ENCODE results near the gene CARD11.

The CARD11 gene

DNA sequence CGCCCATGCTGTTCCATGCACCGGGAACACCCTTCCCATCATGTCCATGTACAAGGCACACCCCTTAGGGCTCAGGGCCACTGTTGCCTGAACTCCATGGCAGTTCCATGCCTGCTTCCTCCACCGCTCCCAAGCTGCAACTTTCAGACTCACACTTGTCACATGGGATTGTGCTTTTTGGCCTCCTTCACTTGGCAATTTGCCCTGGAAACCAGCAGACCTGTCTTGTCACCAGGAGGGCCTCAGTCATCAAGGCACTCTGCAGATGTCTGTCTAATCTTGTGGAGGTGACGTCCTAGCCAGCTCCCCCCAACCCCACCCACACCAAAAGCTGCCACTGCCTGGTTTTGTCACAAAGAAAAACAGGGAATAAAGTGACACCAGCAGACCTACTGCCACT, 47.5 kb downstream of the CARD11 start:
- no peak for TF ChIP-seq CTCF (conservative IDR thresholded peaks at IDR 0.05; ENCODE audit: low read depth)
- POLR2A ChIA-PET (ENCODE audit: low non-redundant PET), result no interaction called here
- DNase-seq (ENCODE audit: low spot score), result no peak
- CTCF ChIA-PET, result no interaction called here
- H3K27ac ChIP-seq, result no peak overlapping the region

GRCh38 chr7:2993868-2994267, 49.8 kb downstream of the CARD11 start:
- no peak overlapping the region for H3K27ac ChIP-seq
- DNase-seq (ENCODE audit: low spot score), result peak; percentile 6
- TF ChIP-seq CTCF (conservative IDR thresholded peaks at IDR 0.05; ENCODE audit: low read depth), result no peak
- ChIA-PET CTCF (interaction anchor here (0.8 kb wide), 1 partner anchor 12 kb away, joined by 3 read pairs; no protein-coding TSS in a partner anchor), POLR2A (ENCODE audit: low non-redundant PET) (no interaction called here)

GRCh38 chr7:2993396-2993795, 50.3 kb downstream of the CARD11 start:
- POLR2A ChIA-PET (ENCODE audit: low non-redundant PET), result no interaction called here
- CTCF ChIA-PET, result interaction anchor here (0.8 kb wide), 1 partner anchor 13 kb away, joined by 3 read pairs; no protein-coding TSS in a partner anchor
- TF ChIP-seq CTCF (conservative IDR thresholded peaks at IDR 0.05; ENCODE audit: low read depth), result no peak

GRCh38 chr7:2990949-2991470, 52.7 kb downstream of the CARD11 start:
- no peak for DNase-seq (ENCODE audit: low spot score)
- CTCF ChIA-PET, result interaction anchor here (0.8 kb wide), 1 partner anchor 104 kb away, joined by 6 read pairs; no protein-coding TSS in a partner anchor
- no peak for TF ChIP-seq CTCF (conservative IDR thresholded peaks at IDR 0.05; ENCODE audit: low read depth)
- POLR2A ChIA-PET (ENCODE audit: low non-redundant PET), result no interaction called here
- H3K27ac ChIP-seq, result no peak overlapping the region

More at GRCh38 chr7:2993396-2993795, 50.3 kb downstream of the CARD11 start:
- H3K27ac ChIP-seq, result no peak overlapping the region
- DNase-seq (ENCODE audit: low spot score), result no peak

DNA sequence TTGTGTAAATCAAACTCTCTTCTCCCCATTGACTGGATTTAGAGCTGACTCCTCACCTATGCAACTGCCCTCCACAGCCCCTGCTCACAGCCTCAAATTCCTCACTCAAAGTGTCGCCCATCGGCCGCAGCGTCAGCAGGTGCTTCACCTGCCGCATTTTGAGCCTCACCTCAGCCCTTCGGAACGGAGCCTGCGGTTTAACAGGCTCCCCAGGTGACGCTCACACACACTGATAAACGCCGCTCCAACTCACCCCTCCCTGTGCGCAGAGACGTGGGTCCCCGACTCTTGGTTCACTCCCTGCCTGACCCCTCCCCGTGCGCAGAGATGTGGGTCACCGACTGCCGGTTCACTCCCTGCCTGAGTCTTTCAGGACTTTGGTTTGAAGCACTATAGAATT, 57.1 kb downstream of the CARD11 start:
- POLR2A ChIA-PET (ENCODE audit: low non-redundant PET), result no interaction called here
- no peak for TF ChIP-seq CTCF (conservative IDR thresholded peaks at IDR 0.05; ENCODE audit: low read depth)
- DNase-seq (ENCODE audit: low spot score), result no peak
- no peak overlapping the region for H3K27ac ChIP-seq
- CTCF ChIA-PET, result interaction anchor here (0.6 kb wide), 1 partner anchor 110 kb away, joined by 7 read pairs; no protein-coding TSS in a partner anchor

DNA sequence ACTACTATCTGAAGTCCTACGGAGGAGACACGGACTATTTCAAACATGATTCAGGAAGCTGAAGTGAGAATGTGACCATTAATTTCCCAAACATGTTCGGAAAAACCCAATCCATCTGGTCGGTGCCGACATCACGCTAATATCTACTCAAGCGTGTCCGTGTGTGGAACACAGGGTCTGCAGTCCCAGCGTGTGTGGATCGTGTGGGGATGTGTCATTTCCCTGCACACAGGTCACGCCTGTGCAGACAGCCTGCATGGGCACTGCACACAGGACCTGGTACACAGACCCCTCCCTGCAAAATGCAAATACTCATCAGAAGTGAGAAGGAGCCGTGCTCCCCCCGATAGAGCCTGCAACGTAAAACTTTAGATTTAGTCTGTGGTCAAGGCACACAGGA, 57.8 kb downstream of the CARD11 start:
- ChIA-PET CTCF (interaction anchor here (0.6 kb wide), 1 partner anchor 109 kb away, joined by 7 read pairs; no protein-coding TSS in a partner anchor), POLR2A (ENCODE audit: low non-redundant PET) (no interaction called here)
- no peak for TF ChIP-seq CTCF (conservative IDR thresholded peaks at IDR 0.05; ENCODE audit: low read depth)
- no peak for DNase-seq (ENCODE audit: low spot score)
- no peak overlapping the region for H3K27ac ChIP-seq

Data from RWPE1 (cell line).